Rectal smooth muscle tissue (tissue), 1 donor: Measurements from ENCODE around the gene ADAD2.

Experiments
- H3K27ac ChIP-seq: one replicate; pipeline ENCODE4 v1.7.0; 2013; ENCODE audit warnings: low read depth, low read length, inconsistent platforms
- H3K27me3 ChIP-seq: one replicate; pipeline ENCODE4 v1.7.0; 2013; ENCODE audit warnings: low read length; ENCODE audit not compliant: control insufficient read depth, insufficient read depth
- H3K36me3 ChIP-seq: one replicate; pipeline ENCODE4 v1.7.0; 2013; ENCODE audit warnings: low read length; ENCODE audit not compliant: control insufficient read depth, insufficient read depth
- H3K4me1 ChIP-seq: one replicate; pipeline ENCODE4 v1.7.0; 2013; ENCODE audit warnings: low read length; ENCODE audit not compliant: control insufficient read depth, insufficient read depth
- H3K4me3 ChIP-seq: one replicate; pipeline ENCODE4 v1.7.0; 2013; ENCODE audit warnings: low read length
- H3K9ac ChIP-seq: one replicate; pipeline ENCODE4 v1.7.0; 2013; ENCODE audit warnings: low read length

The ADAD2 gene

GRCh38 chr16:84190731-84191388 is at the start of gene ADAD2:
TSS of gene ADAD2 (plus strand) at chr16:84191157. CDS start at chr16:84191231, 74 bp downstream.
- no peaks in the 10 kb centered on the region for H3K27me3 ChIP-seq

GRCh38 chr16:84143081-84143480 is 47.9 kb upstream of the ADAD2 start:
- Histone ChIP-seq H3K36me3 (no peaks in the 10 kb centered on the region), H3K9ac (no peak overlapping the region), H3K27ac (no peak overlapping the region), H3K4me1 (no peaks in the 10 kb centered on the region), H3K27me3 (no peaks in the 10 kb centered on the region), H3K4me3 (no peak overlapping the region)

More at GRCh38 chr16:84190731-84191388, at the start of gene ADAD2:
- Histone ChIP-seq H3K27ac (no peak within 1 kb of the TSS), H3K4me1 (peaks cover 3% of the 10 kb centered on the region), H3K36me3 (no peaks in the 10 kb centered on the region), H3K4me3 (no peak within 1 kb of the TSS), H3K9ac (no peak within 1 kb of the TSS)

- Histone ChIP-seq H3K9ac (no peak overlapping the region), H3K27ac (no peak overlapping the region), H3K27me3 (no peaks in the 10 kb centered on the region), H3K36me3 (no peaks in the 10 kb centered on the region), H3K4me3 (peak overlapping the region; percentile 80), H3K4me1 (no peaks in the 10 kb centered on the region)
These were observed 47.2 kb upstream of the ADAD2 start for GRCh38 chr16:84143784-84144199.

GRCh38 chr16:84144209-84144858 is 46.6 kb upstream of the ADAD2 start:
- Histone ChIP-seq H3K27ac (peak overlapping the region; percentile 64), H3K9ac (peak overlapping the region; percentile 30), H3K4me3 (peak overlapping the region; percentile 80), H3K27me3 (no peaks in the 10 kb centered on the region), H3K4me1 (no peaks in the 10 kb centered on the region), H3K36me3 (no peaks in the 10 kb centered on the region)

GRCh38 chr16:84144859-84145639 is 45.9 kb upstream of the ADAD2 start, which contains the start of the genes DNAAF1 and HSDL1:
TSS of gene DNAAF1 (plus strand) at chr16:84145308. CDS start at chr16:84145441, 133 bp downstream.
TSS of gene HSDL1 (minus strand) at chr16:84145177. CDS start at chr16:84131321, 13,856 bp downstream.
- H3K4me3 ChIP-seq = peak within 1 kb of the TSS; percentile 84
- peak within 1 kb of the TSS; percentile 40 for H3K9ac ChIP-seq
- no peaks in the 10 kb centered on the region for H3K36me3 ChIP-seq
- H3K4me1 ChIP-seq = no peaks in the 10 kb centered on the region
- peak within 1 kb of the TSS; percentile 64 for H3K27ac ChIP-seq
- H3K27me3 ChIP-seq = no peaks in the 10 kb centered on the region

GRCh38 chr16:84150926-84151325 is 40.0 kb upstream of the ADAD2 start:
- Histone ChIP-seq H3K4me1 (no peaks in the 10 kb centered on the region), H3K27ac (no peak overlapping the region), H3K9ac (no peak overlapping the region), H3K27me3 (no peaks in the 10 kb centered on the region), H3K36me3 (no peaks in the 10 kb centered on the region), H3K4me3 (no peak overlapping the region)

- Histone ChIP-seq H3K36me3 (no peaks in the 10 kb centered on the region), H3K27me3 (peaks cover 5% of the 10 kb centered on the region), H3K4me3 (no peak overlapping the region), H3K9ac (no peak overlapping the region), H3K4me1 (no peaks in the 10 kb centered on the region), H3K27ac (no peak overlapping the region)
These were observed 37.2 kb upstream of the ADAD2 start for GRCh38 chr16:84153660-84154214.

- Histone ChIP-seq H3K27me3 (peaks cover 5% of the 10 kb centered on the region), H3K4me1 (no peaks in the 10 kb centered on the region), H3K4me3 (no peak overlapping the region), H3K36me3 (no peaks in the 10 kb centered on the region), H3K27ac (no peak overlapping the region), H3K9ac (no peak overlapping the region)
These were observed 35.7 kb upstream of the ADAD2 start for GRCh38 chr16:84155226-84155625.

- H3K9ac ChIP-seq = no peak overlapping the region
- no peak overlapping the region for H3K4me3 ChIP-seq
These were observed 35.2 kb upstream of the ADAD2 start for GRCh38 chr16:84155771-84156170.

GRCh38 chr16:84156342-84156784 is 34.6 kb upstream of the ADAD2 start:
- no peak overlapping the region for H3K4me3 ChIP-seq
- H3K9ac ChIP-seq = no peak overlapping the region
- H3K4me1 ChIP-seq = no peaks in the 10 kb centered on the region
- no peak overlapping the region for H3K27ac ChIP-seq
- H3K27me3 ChIP-seq = peaks cover 5% of the 10 kb centered on the region
- no peaks in the 10 kb centered on the region for H3K36me3 ChIP-seq

More at GRCh38 chr16:84155771-84156170, 35.2 kb upstream of the ADAD2 start:
- no peak overlapping the region for H3K27ac ChIP-seq
- H3K4me1 ChIP-seq = no peaks in the 10 kb centered on the region
- no peaks in the 10 kb centered on the region for H3K36me3 ChIP-seq
- peaks cover 5% of the 10 kb centered on the region for H3K27me3 ChIP-seq

- Histone ChIP-seq H3K4me1 (no peaks in the 10 kb centered on the region), H3K9ac (no peak overlapping the region), H3K36me3 (no peaks in the 10 kb centered on the region), H3K4me3 (no peak overlapping the region), H3K27me3 (peaks cover 5% of the 10 kb centered on the region), H3K27ac (no peak overlapping the region)
These were observed 31.9 kb upstream of the ADAD2 start for GRCh38 chr16:84159007-84159406.

GRCh38 chr16:84159800-84160199 is 31.2 kb upstream of the ADAD2 start:
- Histone ChIP-seq H3K9ac (no peak overlapping the region), H3K4me3 (no peak overlapping the region), H3K27ac (no peak overlapping the region), H3K4me1 (no peaks in the 10 kb centered on the region), H3K27me3 (peaks cover 5% of the 10 kb centered on the region), H3K36me3 (no peaks in the 10 kb centered on the region)
